ENCODE data around the gene AIPL1. TPM values are rescaled to one million over a fixed set of nuclear protein-coding genes. Genes with fewer than 3 reads are reported as not detected.

The AIPL1 gene
- total and polyA plus RNA-seq, 8 donors = not detected

GRCh38 chr17:6464446-6465041 lies 29.6 kb upstream of the AIPL1 start:
- H3K27ac ChIP-seq = no peak overlapping the region
- DNase-seq = no peak
- intact Hi-C loops (cut with DNase I; ENCODE audit: low total_unique reads) = no loop called here
- peaks cover 0 to 64% (median 25%) of the 10 kb centered on the region in 4 donors for H3K36me3 ChIP-seq
- no peaks in the 10 kb centered on the region for H3K9me3 ChIP-seq
- 90 to 97% (median 90%) methylated on average over 11 to 14 of the region's 14 CpGs for WGBS, 5 donors
- no peak overlapping the region for H3K4me3 ChIP-seq
- H3K4me1 ChIP-seq = no peaks in the 10 kb centered on the region
- H3K27me3 ChIP-seq = no peaks in the 10 kb centered on the region
- TF ChIP-seq POLR2AphosphoS5 (IDR thresholded peaks at IDR 0.05) = no peak
- TF ChIP-seq EP300 (IDR thresholded peaks at IDR 0.05) = no peak
- no peak for TF ChIP-seq POLR2A (IDR thresholded peaks at IDR 0.05)
- no peak for TF ChIP-seq CTCF (IDR thresholded peaks at IDR 0.05)

- no peaks in the 10 kb centered on the region for H3K4me1 ChIP-seq
- H3K4me3 ChIP-seq = no peak overlapping the region
- intact Hi-C loops (cut with DNase I; ENCODE audit: low total_unique reads) = no loop called here
- H3K27me3 ChIP-seq = no peaks in the 10 kb centered on the region
- no peaks in the 10 kb centered on the region for H3K9me3 ChIP-seq
- H3K36me3 ChIP-seq = peaks cover 0 to 58% (median 22%) of the 10 kb centered on the region in 4 donors
- DNase-seq = no peak
- 91 to 95% (median 94%) methylated on average over 9 to 24 of the region's 24 CpGs for WGBS, 5 donors
- no peak for TF ChIP-seq POLR2AphosphoS5 (IDR thresholded peaks at IDR 0.05)
- TF ChIP-seq CTCF (IDR thresholded peaks at IDR 0.05) = no peak
- TF ChIP-seq POLR2A (IDR thresholded peaks at IDR 0.05) = no peak
- TF ChIP-seq EP300 (IDR thresholded peaks at IDR 0.05) = no peak
- H3K27ac ChIP-seq = no peak overlapping the region
Measured at GRCh38 chr17:6463616-6464445, 28.9 kb upstream of the AIPL1 start.

- H3K4me1 ChIP-seq = peaks cover 3 to 10% (median 8%) of the 10 kb centered on the region in 4 donors
- WGBS, 5 donors = 80 to 96% (median 92%) methylated on average over 2 of the region's 2 CpGs
- intact Hi-C loops (cut with DNase I; ENCODE audit: low total_unique reads) = no loop called here
- no peak for DNase-seq
- peaks cover 0 to 52% (median 18%) of the 10 kb centered on the region in 4 donors for H3K36me3 ChIP-seq
- no peak overlapping the region for H3K4me3 ChIP-seq
- H3K9me3 ChIP-seq = no peaks in the 10 kb centered on the region
- TF ChIP-seq EP300 (IDR thresholded peaks at IDR 0.05) = no peak
- no peak for TF ChIP-seq CTCF (IDR thresholded peaks at IDR 0.05)
- no peak for TF ChIP-seq POLR2AphosphoS5 (IDR thresholded peaks at IDR 0.05)
- TF ChIP-seq POLR2A (IDR thresholded peaks at IDR 0.05) = no peak
- no peak overlapping the region for H3K27ac ChIP-seq
- no peaks in the 10 kb centered on the region for H3K27me3 ChIP-seq
Measured at GRCh38 chr17:6462692-6463091, 27.8 kb upstream of the AIPL1 start.

- Histone ChIP-seq H3K27ac (no peak overlapping the region), H3K4me1 (peaks cover 10 to 17% (median 15%) of the 10 kb centered on the region in 4 donors), H3K4me3 (no peak overlapping the region), H3K36me3 (peaks cover 0 to 45% (median 18%) of the 10 kb centered on the region in 4 donors), H3K27me3 (no peaks in the 10 kb centered on the region), H3K9me3 (no peaks in the 10 kb centered on the region)
- no peak for TF ChIP-seq CTCF (IDR thresholded peaks at IDR 0.05)
- TF ChIP-seq POLR2A (IDR thresholded peaks at IDR 0.05) = no peak
- TF ChIP-seq POLR2AphosphoS5 (IDR thresholded peaks at IDR 0.05) = no peak
- no peak for TF ChIP-seq EP300 (IDR thresholded peaks at IDR 0.05)
- intact Hi-C loops (cut with DNase I; ENCODE audit: low total_unique reads) = no loop called here
- 78 to 85% (median 81%) methylated on average over 10 of the region's 10 CpGs for WGBS, 5 donors
- DNase-seq = no peak
Measured at GRCh38 chr17:6461792-6462524, 27.0 kb upstream of the AIPL1 start.
